Activated CD4-positive, alpha-beta T cell treated with anti-CD3 and anti-CD28 coated beads, Interleukin-2, amount 10 ng/mL, durations not matched to agents 7 days and 5 days (primary cell): ENCODE results near the gene TLL1. TPM values are rescaled to one million over a fixed set of nuclear protein-coding genes. Genes with fewer than 3 reads are reported as not detected.

ENCODE experiments used
- CTCF ChIA-PET: fragments of 350-600 bp; sonication (Branson Sonifier 250); formaldehyde crosslinking; loops from one replicate; lab custom pipeline; 2021; ENCODE audit warnings: antibody characterized with exemption; lab: Charles Lee
- POLR2A ChIA-PET: fragments of 350-600 bp; sonication (Branson Sonifier 250); formaldehyde crosslinking; loops from one replicate; lab custom pipeline; 2021; ENCODE audit warnings: antibody characterized with exemption; lab: Charles Lee
- DNase-seq: peaks from one replicate; pipeline ENCODE4 v3.0.0-alpha.2; 2020
- H3K27ac Mint-ChIP-seq: one replicate; pipeline ENCODE4 v1.8.0; 2021; ENCODE audit warnings: mild to moderate bottlenecking, moderate library complexity, mixed read lengths
- H3K27me3 Mint-ChIP-seq: one replicate; pipeline ENCODE4 v1.8.0; 2021; ENCODE audit warnings: mixed read lengths
- H3K36me3 Mint-ChIP-seq: one replicate; pipeline ENCODE4 v1.8.0; 2021; ENCODE audit warnings: low read depth, mixed read lengths
- H3K4me1 Mint-ChIP-seq: one replicate; pipeline ENCODE4 v1.8.0; 2021; ENCODE audit warnings: mixed read lengths
- H3K4me3 Mint-ChIP-seq: one replicate; pipeline ENCODE4 v1.8.0; 2021; ENCODE audit warnings: mild to moderate bottlenecking, moderate library complexity, mixed read lengths
- H3K9me3 Mint-ChIP-seq: one replicate; pipeline ENCODE4 v1.8.0; 2021; ENCODE audit warnings: mixed read lengths
- total RNA-seq, 2 experiments: library from RNA; stranded (reverse); gene quantifications; one replicate each; pipeline ENCODE4 v1.2.3, GENCODE V29; 2021

The TLL1 gene
- total RNA-seq, result not detected

GRCh38 chr4:165872461-165873297 lies at the start of gene TLL1:
TLL1 (plus strand) TSS chr4:165873237; CDS start chr4:165873905, 668 bp downstream.
- no peak within 1 kb of the TSS for H3K4me3 Mint-ChIP-seq
- peaks cover 56% of the 10 kb centered on the region for H3K27me3 Mint-ChIP-seq
- no peak within 1 kb of the TSS for H3K27ac Mint-ChIP-seq
- DNase-seq, result no peak
- peaks cover 10% of the 10 kb centered on the region for H3K4me1 Mint-ChIP-seq
- H3K36me3 Mint-ChIP-seq, result no peaks in the 10 kb centered on the region
- ChIA-PET POLR2A (no interaction called here), CTCF (interaction anchor here (1.0 kb wide), 1 partner anchor 190 kb away, joined by 3 read pairs; no protein-coding TSS in a partner anchor)
- H3K9me3 Mint-ChIP-seq, result no peaks in the 10 kb centered on the region

GRCh38 chr4:165826166-165826565 lies 46.9 kb upstream of the TLL1 start:
- no peaks in the 10 kb centered on the region for H3K4me1 Mint-ChIP-seq
- no peaks in the 10 kb centered on the region for H3K27me3 Mint-ChIP-seq
- ChIA-PET POLR2A (no interaction called here), CTCF (no interaction called here)
- no peak overlapping the region for H3K27ac Mint-ChIP-seq
- DNase-seq, result no peak
- no peaks in the 10 kb centered on the region for H3K36me3 Mint-ChIP-seq
- H3K4me3 Mint-ChIP-seq, result no peak overlapping the region
- no peaks in the 10 kb centered on the region for H3K9me3 Mint-ChIP-seq

GRCh38 chr4:165827018-165827417 lies 46.0 kb upstream of the TLL1 start:
- Mint-ChIP-seq H3K27me3 (no peaks in the 10 kb centered on the region), H3K36me3 (no peaks in the 10 kb centered on the region), H3K4me1 (no peaks in the 10 kb centered on the region), H3K9me3 (no peaks in the 10 kb centered on the region), H3K27ac (no peak overlapping the region), H3K4me3 (no peak overlapping the region)
- CTCF ChIA-PET, result no interaction called here
- POLR2A ChIA-PET, result no interaction called here
- DNase-seq, result no peak

- Mint-ChIP-seq H3K4me1 (no peaks in the 10 kb centered on the region), H3K27me3 (no peaks in the 10 kb centered on the region), H3K36me3 (no peaks in the 10 kb centered on the region), H3K27ac (no peak overlapping the region), H3K9me3 (no peaks in the 10 kb centered on the region), H3K4me3 (no peak overlapping the region)
- DNase-seq, result no peak
- ChIA-PET POLR2A (no interaction called here), CTCF (no interaction called here)
These were observed 44.1 kb upstream of the TLL1 start for GRCh38 chr4:165828928-165829327.

- no peak for DNase-seq
- no peaks in the 10 kb centered on the region for H3K9me3 Mint-ChIP-seq
- ChIA-PET CTCF (no interaction called here), POLR2A (no interaction called here)
- no peak overlapping the region for H3K27ac Mint-ChIP-seq
- H3K4me3 Mint-ChIP-seq, result no peak overlapping the region
- H3K36me3 Mint-ChIP-seq, result no peaks in the 10 kb centered on the region
- H3K27me3 Mint-ChIP-seq, result no peaks in the 10 kb centered on the region
- H3K4me1 Mint-ChIP-seq, result no peaks in the 10 kb centered on the region
These were observed 38.9 kb upstream of the TLL1 start for GRCh38 chr4:165834116-165834515.

GRCh38 chr4:165838575-165838974 lies 34.5 kb upstream of the TLL1 start:
- ChIA-PET CTCF (no interaction called here), POLR2A (no interaction called here)
- no peak overlapping the region for H3K27ac Mint-ChIP-seq
- DNase-seq, result no peak
- no peak overlapping the region for H3K4me3 Mint-ChIP-seq
- H3K4me1 Mint-ChIP-seq, result no peaks in the 10 kb centered on the region
- H3K9me3 Mint-ChIP-seq, result no peaks in the 10 kb centered on the region
- H3K36me3 Mint-ChIP-seq, result no peaks in the 10 kb centered on the region
- H3K27me3 Mint-ChIP-seq, result no peaks in the 10 kb centered on the region

GRCh38 chr4:165839615-165840333 lies 33.3 kb upstream of the TLL1 start:
- H3K4me1 Mint-ChIP-seq, result no peaks in the 10 kb centered on the region
- CTCF ChIA-PET, result no interaction called here
- no peak overlapping the region for H3K27ac Mint-ChIP-seq
- no peaks in the 10 kb centered on the region for H3K36me3 Mint-ChIP-seq
- no peak for DNase-seq
- no peak overlapping the region for H3K4me3 Mint-ChIP-seq
- no peaks in the 10 kb centered on the region for H3K27me3 Mint-ChIP-seq
- POLR2A ChIA-PET, result no interaction called here
- H3K9me3 Mint-ChIP-seq, result no peaks in the 10 kb centered on the region

GRCh38 chr4:165842684-165843083 lies 30.4 kb upstream of the TLL1 start:
- H3K27me3 Mint-ChIP-seq, result no peaks in the 10 kb centered on the region
- CTCF ChIA-PET, result no interaction called here
- no peak overlapping the region for H3K4me3 Mint-ChIP-seq
- no peak overlapping the region for H3K27ac Mint-ChIP-seq
- no peaks in the 10 kb centered on the region for H3K36me3 Mint-ChIP-seq
- H3K9me3 Mint-ChIP-seq, result no peaks in the 10 kb centered on the region
- no peak for DNase-seq
- no peaks in the 10 kb centered on the region for H3K4me1 Mint-ChIP-seq
- POLR2A ChIA-PET, result no interaction called here

- no peaks in the 10 kb centered on the region for H3K36me3 Mint-ChIP-seq
- H3K27me3 Mint-ChIP-seq, result no peaks in the 10 kb centered on the region
- H3K27ac Mint-ChIP-seq, result no peak overlapping the region
- H3K4me3 Mint-ChIP-seq, result no peak overlapping the region
- no peaks in the 10 kb centered on the region for H3K4me1 Mint-ChIP-seq
- ChIA-PET CTCF (interaction anchor here (0.6 kb wide), 1 partner anchor 1229 kb away, joined by 3 read pairs; no protein-coding TSS in a partner anchor), POLR2A (no interaction called here)
- no peak for DNase-seq
- H3K9me3 Mint-ChIP-seq, result no peaks in the 10 kb centered on the region
These were observed 28.9 kb upstream of the TLL1 start for GRCh38 chr4:165844161-165844560.

- Mint-ChIP-seq H3K27me3 (no peaks in the 10 kb centered on the region), H3K27ac (no peak overlapping the region)
These were observed 21.8 kb upstream of the TLL1 start for GRCh38 chr4:165851256-165851655.

GRCh38 chr4:165855191-165855590 lies 17.8 kb upstream of the TLL1 start:
- Mint-ChIP-seq H3K36me3 (no peaks in the 10 kb centered on the region), H3K4me1 (no peaks in the 10 kb centered on the region), H3K4me3 (no peak overlapping the region), H3K27ac (no peak overlapping the region), H3K9me3 (no peaks in the 10 kb centered on the region), H3K27me3 (no peaks in the 10 kb centered on the region)
- ChIA-PET POLR2A (no interaction called here), CTCF (no interaction called here)
- no peak for DNase-seq

More at GRCh38 chr4:165851256-165851655, 21.8 kb upstream of the TLL1 start:
- H3K36me3 Mint-ChIP-seq, result no peaks in the 10 kb centered on the region
- no peak overlapping the region for H3K4me3 Mint-ChIP-seq
- H3K9me3 Mint-ChIP-seq, result no peaks in the 10 kb centered on the region
- no peak for DNase-seq
- H3K4me1 Mint-ChIP-seq, result no peaks in the 10 kb centered on the region
- POLR2A ChIA-PET, result no interaction called here
- CTCF ChIA-PET, result interaction anchor here (0.9 kb wide), 1 partner anchor 38 kb away, joined by 3 read pairs; no protein-coding TSS in a partner anchor

GRCh38 chr4:165861363-165861762 lies 11.7 kb upstream of the TLL1 start:
- POLR2A ChIA-PET, result no interaction called here
- no peaks in the 10 kb centered on the region for H3K27me3 Mint-ChIP-seq
- no peaks in the 10 kb centered on the region for H3K9me3 Mint-ChIP-seq
- H3K27ac Mint-ChIP-seq, result no peak overlapping the region
- H3K36me3 Mint-ChIP-seq, result no peaks in the 10 kb centered on the region
- H3K4me1 Mint-ChIP-seq, result no peaks in the 10 kb centered on the region
- CTCF ChIA-PET, result no interaction called here
- DNase-seq, result no peak
- H3K4me3 Mint-ChIP-seq, result no peak overlapping the region

- DNase-seq, result no peak
- H3K4me3 Mint-ChIP-seq, result no peak overlapping the region
- H3K9me3 Mint-ChIP-seq, result no peaks in the 10 kb centered on the region
- no peaks in the 10 kb centered on the region for H3K36me3 Mint-ChIP-seq
- ChIA-PET CTCF (no interaction called here), POLR2A (no interaction called here)
- H3K27me3 Mint-ChIP-seq, result no peaks in the 10 kb centered on the region
- no peaks in the 10 kb centered on the region for H3K4me1 Mint-ChIP-seq
- no peak overlapping the region for H3K27ac Mint-ChIP-seq
These were observed 8.8 kb upstream of the TLL1 start for GRCh38 chr4:165864271-165864670.
